ENCODE data around the gene SLC16A5. TPM values are rescaled to one million over a fixed set of nuclear protein-coding genes. Genes with fewer than 3 reads are reported as not detected.

SLC16A5 gene
- total RNA-seq, 1 donor from 2014 or later, result 7.3 TPM

- Mint-ChIP-seq H3K9me3 (no peaks in the 10 kb centered on the region), H3K4me3 (peak within 1 kb of the TSS; percentile 99), H3K36me3 (ENCODE audit: low read depth) (no peaks in the 10 kb centered on the region), H3K27ac (ENCODE audit: unreplicated experiment) (peak within 1 kb of the TSS; percentile 97), H3K4me1 (peaks cover 41% of the 10 kb centered on the region), H3K27me3 (ENCODE audit: low read depth) (no peaks in the 10 kb centered on the region)
- TF ChIP-seq CTCF (conservative IDR thresholded peaks at IDR 0.05), result no peak
- peak; percentile 89 for DNase-seq (ENCODE audit: low read depth, low spot score)
Measured at GRCh38 chr17:75046407-75047289, 41.1 kb upstream of the SLC16A5 start, which contains the start of the genes ATP5PD and KCTD2. TSS of gene ATP5PD (minus strand) at chr17:75046969. CDS start at chr17:75042650, 4,319 bp downstream. TSS of gene KCTD2 (plus strand) at chr17:75047225. CDS start at chr17:75047251, 26 bp downstream.

GRCh38 chr17:75047398-75048098, 40.2 kb upstream of the SLC16A5 start:
- no peak for TF ChIP-seq CTCF (conservative IDR thresholded peaks at IDR 0.05)
- peaks cover 41% of the 10 kb centered on the region for H3K4me1 Mint-ChIP-seq
- DNase-seq (ENCODE audit: low read depth, low spot score), result no peak
- H3K27me3 Mint-ChIP-seq (ENCODE audit: low read depth), result no peaks in the 10 kb centered on the region
- H3K4me3 Mint-ChIP-seq, result peak overlapping the region; percentile 98
- H3K9me3 Mint-ChIP-seq, result no peaks in the 10 kb centered on the region
- peaks cover 2% of the 10 kb centered on the region for H3K36me3 Mint-ChIP-seq (ENCODE audit: low read depth)
- H3K27ac Mint-ChIP-seq (ENCODE audit: unreplicated experiment), result peak overlapping the region; percentile 97

- TF ChIP-seq CTCF (conservative IDR thresholded peaks at IDR 0.05), result no peak
Measured at GRCh38 chr17:75048249-75048878, 39.4 kb upstream of the SLC16A5 start.

GRCh38 chr17:75049057-75049456, 38.7 kb upstream of the SLC16A5 start:
- Mint-ChIP-seq H3K27ac (ENCODE audit: unreplicated experiment) (no peak overlapping the region), H3K9me3 (no peaks in the 10 kb centered on the region), H3K36me3 (ENCODE audit: low read depth) (peaks cover 6% of the 10 kb centered on the region), H3K4me1 (peaks cover 38% of the 10 kb centered on the region), H3K27me3 (ENCODE audit: low read depth) (no peaks in the 10 kb centered on the region), H3K4me3 (peak overlapping the region; percentile 98)
- TF ChIP-seq CTCF (conservative IDR thresholded peaks at IDR 0.05), result no peak
- no peak for DNase-seq (ENCODE audit: low read depth, low spot score)

More at GRCh38 chr17:75048249-75048878, 39.4 kb upstream of the SLC16A5 start:
- no peak for DNase-seq (ENCODE audit: low read depth, low spot score)
- Mint-ChIP-seq H3K9me3 (no peaks in the 10 kb centered on the region), H3K4me1 (peaks cover 41% of the 10 kb centered on the region), H3K27me3 (ENCODE audit: low read depth) (no peaks in the 10 kb centered on the region), H3K36me3 (ENCODE audit: low read depth) (peaks cover 6% of the 10 kb centered on the region), H3K4me3 (peak overlapping the region; percentile 98), H3K27ac (ENCODE audit: unreplicated experiment) (no peak overlapping the region)

GRCh38 chr17:75049706-75050105, 38.0 kb upstream of the SLC16A5 start:
- Mint-ChIP-seq H3K27me3 (ENCODE audit: low read depth) (no peaks in the 10 kb centered on the region), H3K27ac (ENCODE audit: unreplicated experiment) (no peak overlapping the region), H3K9me3 (no peaks in the 10 kb centered on the region), H3K36me3 (ENCODE audit: low read depth) (peaks cover 6% of the 10 kb centered on the region), H3K4me3 (peak overlapping the region; percentile 98), H3K4me1 (peaks cover 35% of the 10 kb centered on the region)
- TF ChIP-seq CTCF (conservative IDR thresholded peaks at IDR 0.05), result no peak
- no peak for DNase-seq (ENCODE audit: low read depth, low spot score)
